AG09319 (cell line): ENCODE measurements around the gene ALOX5AP.
A peak's percentile ranks its signal among the peaks of the same experiment; 100 is the strongest.

Experiments
- DNase-seq: peaks from one replicate; pipeline ENCODE4 v3.0.0-alpha.2; 2010; ENCODE audit warnings: low read depth; ENCODE audit errors: extremely low read depth
- TF ChIP-seq, protein P1 (sequence below): IDR thresholded peaks from 2 replicates; pipeline ENCODE4 v1.5.1; 2011; ENCODE audit warnings: low read depth, mild to moderate bottlenecking, inconsistent platforms, low read length, moderate library complexity

ALOX5AP gene

DNA sequence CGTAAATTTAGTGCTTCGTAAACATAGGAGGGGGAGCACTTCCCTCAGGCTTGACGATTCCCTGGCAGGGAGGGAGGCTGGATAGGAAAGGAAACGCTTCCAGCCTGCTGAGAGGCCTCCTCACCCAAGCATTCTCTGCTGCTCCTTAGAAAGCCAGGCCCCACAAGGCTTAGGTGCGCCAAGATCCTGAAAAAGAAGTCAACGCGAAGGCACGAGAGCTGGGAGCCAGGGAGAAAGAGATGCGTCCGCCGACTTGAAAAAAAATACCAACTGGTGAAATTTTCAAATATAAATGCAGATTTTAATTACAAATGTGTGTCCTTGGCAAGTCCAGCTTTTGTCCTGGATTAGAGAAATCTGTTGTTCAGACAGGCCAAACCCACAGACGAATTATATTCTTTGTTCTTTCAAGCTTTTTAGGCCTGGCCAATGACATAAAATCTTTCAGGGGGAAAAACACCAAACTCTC is 64.0 kb downstream of the ALOX5AP start:
- TF ChIP-seq, protein P1, sequence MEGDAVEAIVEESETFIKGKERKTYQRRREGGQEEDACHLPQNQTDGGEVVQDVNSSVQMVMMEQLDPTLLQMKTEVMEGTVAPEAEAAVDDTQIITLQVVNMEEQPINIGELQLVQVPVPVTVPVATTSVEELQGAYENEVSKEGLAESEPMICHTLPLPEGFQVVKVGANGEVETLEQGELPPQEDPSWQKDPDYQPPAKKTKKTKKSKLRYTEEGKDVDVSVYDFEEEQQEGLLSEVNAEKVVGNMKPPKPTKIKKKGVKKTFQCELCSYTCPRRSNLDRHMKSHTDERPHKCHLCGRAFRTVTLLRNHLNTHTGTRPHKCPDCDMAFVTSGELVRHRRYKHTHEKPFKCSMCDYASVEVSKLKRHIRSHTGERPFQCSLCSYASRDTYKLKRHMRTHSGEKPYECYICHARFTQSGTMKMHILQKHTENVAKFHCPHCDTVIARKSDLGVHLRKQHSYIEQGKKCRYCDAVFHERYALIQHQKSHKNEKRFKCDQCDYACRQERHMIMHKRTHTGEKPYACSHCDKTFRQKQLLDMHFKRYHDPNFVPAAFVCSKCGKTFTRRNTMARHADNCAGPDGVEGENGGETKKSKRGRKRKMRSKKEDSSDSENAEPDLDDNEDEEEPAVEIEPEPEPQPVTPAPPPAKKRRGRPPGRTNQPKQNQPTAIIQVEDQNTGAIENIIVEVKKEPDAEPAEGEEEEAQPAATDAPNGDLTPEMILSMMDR, result no peak
- DNase-seq, result no peak

DNA sequence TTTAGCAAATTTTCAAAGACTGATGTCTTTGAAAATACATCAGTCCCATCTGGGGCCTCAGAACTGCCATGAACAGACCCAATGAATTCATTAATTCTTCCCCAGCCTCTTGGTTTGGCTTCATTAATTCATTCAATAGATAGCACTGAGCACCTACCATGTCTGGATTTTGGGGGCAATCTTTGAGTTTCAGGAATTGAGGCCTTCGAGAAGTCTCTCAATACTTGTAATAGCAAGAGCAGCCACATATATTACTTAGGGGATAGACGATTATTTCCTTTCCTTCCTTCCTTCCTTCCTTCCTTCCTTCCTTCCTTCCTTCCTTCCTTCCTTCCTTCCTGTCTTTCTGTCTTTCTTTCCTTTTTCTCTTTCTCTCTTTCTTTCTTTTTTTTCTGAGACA is 64.8 kb downstream of the ALOX5AP start:
- DNase-seq, result no peak
- TF ChIP-seq, protein P1, result no peak

DNA sequence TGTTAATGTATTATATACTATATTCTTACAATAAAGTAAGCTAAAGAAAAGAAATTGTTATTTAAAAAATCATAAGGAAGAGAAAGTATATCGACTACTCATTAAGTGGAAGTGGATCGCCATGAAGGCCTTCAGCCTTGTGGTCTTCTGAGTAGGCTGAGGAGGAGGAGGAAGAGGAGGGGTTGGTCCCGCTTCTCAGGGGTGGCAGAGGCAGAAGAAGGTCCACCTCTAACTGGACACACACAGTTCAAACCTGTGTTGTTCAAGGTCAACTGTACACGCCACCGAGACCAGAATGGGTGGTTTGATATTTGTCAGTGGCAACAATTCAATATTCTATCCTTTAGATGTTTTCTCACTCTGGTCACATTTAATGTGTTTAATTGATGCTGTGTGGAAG is 67.2 kb downstream of the ALOX5AP start:
- no peak for DNase-seq
- TF ChIP-seq, protein P1, result no peak

DNA sequence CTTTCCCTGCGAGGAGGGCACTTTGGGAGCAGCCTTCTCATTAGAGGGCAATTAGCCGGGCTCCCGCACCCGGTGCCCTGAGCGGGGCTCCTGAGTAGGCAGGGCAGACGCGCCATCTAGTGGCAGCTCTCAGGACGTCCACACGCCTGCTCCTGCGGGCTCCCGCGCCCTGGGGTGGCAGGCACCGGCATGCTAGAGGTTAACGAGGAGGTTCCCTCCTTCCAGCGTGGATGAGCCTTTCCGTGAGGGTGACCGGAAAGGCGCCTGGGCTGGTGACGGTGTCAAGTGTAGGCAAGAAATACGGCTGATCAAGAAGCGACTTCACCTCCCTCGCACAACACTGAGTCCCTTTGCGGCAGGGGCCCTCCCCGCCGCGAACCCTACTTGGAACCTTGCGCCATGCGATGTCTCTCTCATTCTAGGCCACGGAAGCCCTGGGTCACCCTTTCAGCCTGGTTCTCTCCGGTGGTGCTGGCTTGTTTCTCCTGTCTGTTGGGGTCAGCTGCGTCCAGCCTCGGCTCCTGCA is 67.7 kb downstream of the ALOX5AP start:
- DNase-seq, result peak; percentile 40
- TF ChIP-seq, protein P1, result peak; percentile 80

DNA sequence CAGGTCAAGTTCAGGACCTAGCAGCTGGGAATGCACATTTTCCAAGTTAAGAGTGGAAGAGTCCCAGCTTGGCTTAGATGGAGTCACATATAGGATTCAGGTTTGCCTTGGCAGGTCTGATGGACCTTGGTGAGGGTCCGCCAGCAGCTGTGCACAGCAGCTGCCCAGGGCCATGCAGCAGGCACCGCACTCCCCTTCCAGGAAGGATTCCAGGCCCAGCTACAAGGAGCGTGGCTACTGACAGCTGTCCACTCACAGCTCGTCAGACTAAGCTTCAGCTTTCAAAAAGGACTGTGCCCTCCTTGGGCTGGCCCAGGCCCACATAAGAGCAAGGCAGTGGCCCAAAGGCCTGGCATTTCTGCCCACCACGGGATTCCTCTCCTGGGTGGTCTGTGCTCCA is 68.4 kb downstream of the ALOX5AP start:
- TF ChIP-seq, protein P1, result no peak
- DNase-seq, result no peak

DNA sequence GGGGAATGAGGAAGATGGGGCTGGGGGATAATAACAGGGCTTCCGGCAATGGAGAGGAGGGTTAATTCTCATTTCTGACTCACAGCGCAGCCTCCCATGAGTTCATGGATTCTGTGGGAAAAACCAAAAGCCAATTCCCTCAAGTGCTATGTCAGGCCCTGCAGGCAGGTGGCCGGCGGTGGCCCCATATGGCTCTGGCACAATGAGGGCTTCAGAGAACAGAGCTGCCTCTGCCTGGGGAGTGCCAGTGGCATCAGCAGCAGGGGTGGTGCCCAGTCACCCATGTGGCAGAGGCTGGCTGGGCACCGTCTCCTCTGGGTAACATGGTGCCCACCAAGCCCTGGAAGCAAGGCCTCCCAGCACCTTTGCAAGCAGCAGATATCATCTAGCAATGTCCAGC is 69.1 kb downstream of the ALOX5AP start:
- no peak for DNase-seq
- TF ChIP-seq, protein P1, result peak; percentile 12

DNA sequence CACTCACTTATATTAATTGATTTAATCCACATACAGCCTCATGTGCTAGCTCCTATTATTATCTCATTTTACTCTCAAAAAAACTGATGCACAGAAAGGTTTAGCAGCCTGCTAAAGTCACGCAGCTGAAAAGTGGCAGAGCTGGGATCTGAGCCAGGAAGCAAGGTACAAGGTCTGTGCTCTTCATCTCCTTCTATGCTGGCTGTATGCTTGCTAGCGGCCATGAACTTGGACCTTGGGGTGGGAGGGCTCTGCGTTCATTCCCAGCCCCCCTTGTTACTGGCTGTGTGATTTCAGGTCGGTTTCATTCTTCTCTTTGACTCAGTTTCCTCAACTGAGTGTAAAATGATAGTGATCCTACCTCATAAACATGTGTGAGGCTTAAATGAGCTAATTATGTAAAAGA is 69.8 kb downstream of the ALOX5AP start:
- no peak for DNase-seq

More for the DNA sequence above, 69.8 kb downstream of the ALOX5AP start:
- TF ChIP-seq, protein P1, result no peak
